ENCODE results near the gene LAIR2. TPM values are rescaled to one million over a fixed set of nuclear protein-coding genes. Genes with fewer than 3 reads are reported as not detected.

LAIR2 gene
- polyA plus RNA-seq, 2 of the 4 experiments (the other 2 are of a cell fraction), result not detected

GRCh38 chr19:54456423-54457373, 45.9 kb upstream of the LAIR2 start:
- WGBS (ENCODE audit: missing lambda C conversion rate), result 95% methylated on average over 44 of the region's 51 CpGs
- Histone ChIP-seq H3K4me1 (peaks cover 18% of the 10 kb centered on the region), H3K4me3 (no peak overlapping the region), H3K4me2 (no peak overlapping the region), H3K27ac (no peak overlapping the region), H3K9me3 (no peaks in the 10 kb centered on the region)
- ChIA-PET POLR2A (interaction anchor here (7.1 kb wide), 1 partner anchor 7 kb away, joined by 130 read pairs; the partner anchor contains the start of gene LENG8), CTCF (interaction anchor here (0.6 to 4.5 kb wide), 5 partner anchors 12 to 507 kb away, joined by 3 to 29 read pairs (median 4); no protein-coding TSS in a partner anchor)
- ATAC-seq (0 out of 6 replicates have a peak, but pooled peaks of 1 of the 2 experiments have one; percentile 1), DNase-seq (ENCODE audit: low read depth in 1 of 2, low spot score in 1 of 2) (no peak), FAIRE-seq (no peak)
- TF ChIP-seq POLR2AphosphoS2 (conservative IDR thresholded peaks at IDR 0.05; ENCODE audit: low read length) (peak; percentile 41; the same call in 1 of the 2 replicates), HOXB13 (CRISPR knock-in tag; IDR thresholded peaks at IDR 0.05; ENCODE audit: low read depth) (no peak)

GRCh38 chr19:54457773-54458647, 44.6 kb upstream of the LAIR2 start:
- TF ChIP-seq POLR2AphosphoS2 (conservative IDR thresholded peaks at IDR 0.05; ENCODE audit: low read length), result 0 out of 2 replicates have a peak, but pooled peaks have one; percentile 25
- no peak for TF ChIP-seq RFX5 (IDR thresholded peaks at IDR 0.05)
- no peak for TF ChIP-seq HDAC2 (IDR thresholded peaks at IDR 0.05)
- TF ChIP-seq TP53 (CRISPR knock-in tag; IDR thresholded peaks at IDR 0.05), result no peak
- Histone ChIP-seq H3K4me2 (no peak overlapping the region), H3K9me3 (no peaks in the 10 kb centered on the region), H3K4me1 (peaks cover 27% of the 10 kb centered on the region), H3K4me3 (no peak overlapping the region), H3K27ac (no peak overlapping the region)
- ChIA-PET CTCF (interaction anchor here (0.9 to 2.0 kb wide), 3 partner anchors 10 to 20 kb away, joined by 3 to 4 read pairs (median 3); no protein-coding TSS in a partner anchor), POLR2A (interaction anchor here (7.1 kb wide), 1 partner anchor 9 kb away, joined by 130 read pairs; the partner anchor contains the start of gene LENG8)
- DNase-seq (ENCODE audit: low read depth in 1 of 2, low spot score in 1 of 2) (no peak), FAIRE-seq (no peak), ATAC-seq (no peak)
- WGBS (ENCODE audit: missing lambda C conversion rate), result 94% methylated on average over 42 of the region's 42 CpGs

GRCh38 chr19:54458648-54459281, 43.9 kb upstream of the LAIR2 start:
- ChIA-PET CTCF (interaction anchor here (0.9 to 2.0 kb wide), 3 partner anchors 10 to 13 kb away, joined by 3 to 4 read pairs (median 3); partner anchors contain the start of gene LENG8), POLR2A (interaction anchor here (7.1 kb wide), 1 partner anchor 9 kb away, joined by 130 read pairs; the partner anchor contains the start of gene LENG8)
- no peaks in the 10 kb centered on the region for H3K9me3 ChIP-seq
- ATAC-seq, result no peak
- WGBS (ENCODE audit: missing lambda C conversion rate), result 91% methylated on average over 11 of the region's 11 CpGs
- TF ChIP-seq FOSB (CRISPR knock-in tag; IDR thresholded peaks at IDR 0.05) (no peak), EHF (CRISPR knock-in tag; IDR thresholded peaks at IDR 0.05) (no peak), HMGXB4 (CRISPR knock-in tag; IDR thresholded peaks at IDR 0.05; ENCODE audit: borderline replicate concordance) (no peak), USF2 (IDR thresholded peaks at IDR 0.05) (no peak), MAFK (IDR thresholded peaks at IDR 0.05; ENCODE audit: partially characterized antibody) (no peak), RCOR1 (IDR thresholded peaks at IDR 0.05; ENCODE audit: low read depth, low read length) (no peak), HOXB5 (CRISPR knock-in tag; IDR thresholded peaks at IDR 0.05) (no peak), PBX3 (IDR thresholded peaks at IDR 0.05) (no peak), HOXB13 (CRISPR knock-in tag; IDR thresholded peaks at IDR 0.05; ENCODE audit: low read depth) (no peak), CHD4 (IDR thresholded peaks at IDR 0.05; ENCODE audit: borderline replicate concordance) (no peak), ZC3H11A (IDR thresholded peaks at IDR 0.05) (no peak), JUNB (IDR thresholded peaks at IDR 0.05) (no peak), E2F6 (IDR thresholded peaks at IDR 0.05; ENCODE audit: borderline replicate concordance, low read depth) (no peak), NFE2L2 (conservative IDR thresholded peaks at IDR 0.05; ENCODE audit: low read length) (no peak), CEBPB (IDR thresholded peaks at IDR 0.05) (no peak), FOSL2 (IDR thresholded peaks at IDR 0.05) (no peak), FOSL2 (CRISPR knock-in tag; IDR thresholded peaks at IDR 0.05) (no peak), EP300 (IDR thresholded peaks at IDR 0.05) (no peak)
- no peak overlapping the region for H3K4me3 ChIP-seq
- no peak overlapping the region for H3K27ac ChIP-seq
- no peak overlapping the region for H3K4me2 ChIP-seq
- peaks cover 27% of the 10 kb centered on the region for H3K4me1 ChIP-seq
- FAIRE-seq, result no peak
- no peak for DNase-seq (ENCODE audit: low read depth in 1 of 2, low spot score in 1 of 2)
